Measurements from ENCODE around the gene KRT10.

GRCh38 chr17:40854175-40854814 lies 31.9 kb upstream of the KRT10 start:
- no peak for TF ChIP-seq CTCF (conservative IDR thresholded peaks at IDR 0.05)
- TF ChIP-seq EZH2 (IDR thresholded peaks at IDR 0.05; ENCODE audit: low read depth): no peak

Measured in PC-9 (cell line).